CD4-positive, alpha-beta T cell treated with Interleukin-15 for 4 hours (primary cell): ENCODE results near the gene FOXS1.

Source experiments
- DNase-seq: peaks from one replicate; pipeline ENCODE4 v3.0.0-alpha.2; 2020; ENCODE audit warnings: low spot score

The FOXS1 gene

DNA sequence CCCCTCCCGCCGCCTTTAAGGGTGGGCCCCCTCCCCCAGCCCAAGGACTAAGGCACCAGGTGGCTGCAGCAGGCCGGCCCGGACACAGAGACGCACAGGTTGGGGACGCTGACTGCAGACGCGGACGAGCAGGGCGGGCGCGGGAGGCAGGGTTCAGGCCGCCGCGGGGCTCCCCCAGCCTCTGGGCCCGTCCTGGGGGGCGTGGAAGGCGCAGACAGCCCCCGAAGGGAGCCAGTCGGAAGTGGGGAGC is 15.7 kb upstream of the FOXS1 start:
- no peak for DNase-seq

DNA sequence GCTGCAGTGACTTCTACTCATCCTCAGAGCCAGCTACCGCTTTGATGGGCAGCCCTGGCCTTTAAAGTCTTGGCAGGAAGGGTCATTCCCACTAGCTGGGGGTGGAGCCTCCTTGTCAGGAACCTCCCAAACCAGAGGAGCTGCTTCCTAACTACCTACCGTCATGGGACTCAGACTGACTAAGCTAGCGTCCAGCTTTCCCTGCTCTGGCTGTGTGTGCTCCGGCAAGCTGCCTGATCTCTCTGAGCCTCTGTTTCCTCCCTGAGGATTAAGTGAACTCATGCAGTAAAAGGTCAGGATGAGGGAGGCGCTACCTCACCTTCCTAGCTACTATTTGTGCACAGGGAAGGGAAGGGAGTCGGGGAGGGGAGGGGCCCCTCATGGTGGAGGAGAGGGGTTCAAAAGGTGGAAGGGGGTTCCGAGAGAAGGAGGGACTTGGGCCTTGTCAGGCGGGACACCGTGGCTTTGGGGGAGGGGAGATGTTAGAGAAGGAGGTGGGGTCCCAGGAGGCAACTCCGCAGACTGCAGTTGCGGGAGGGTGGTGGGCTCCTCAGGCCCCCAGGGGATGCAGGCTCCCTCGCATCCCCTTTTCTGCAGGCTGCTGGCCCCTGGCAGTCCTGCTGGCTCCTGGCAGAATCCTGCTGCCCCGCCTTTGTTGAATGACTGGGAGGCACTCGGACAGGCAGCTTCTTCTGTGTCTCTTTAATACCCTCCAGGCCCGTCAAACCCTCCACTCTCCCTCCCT is 15.2 kb upstream of the FOXS1 start:
- no peak for DNase-seq

DNA sequence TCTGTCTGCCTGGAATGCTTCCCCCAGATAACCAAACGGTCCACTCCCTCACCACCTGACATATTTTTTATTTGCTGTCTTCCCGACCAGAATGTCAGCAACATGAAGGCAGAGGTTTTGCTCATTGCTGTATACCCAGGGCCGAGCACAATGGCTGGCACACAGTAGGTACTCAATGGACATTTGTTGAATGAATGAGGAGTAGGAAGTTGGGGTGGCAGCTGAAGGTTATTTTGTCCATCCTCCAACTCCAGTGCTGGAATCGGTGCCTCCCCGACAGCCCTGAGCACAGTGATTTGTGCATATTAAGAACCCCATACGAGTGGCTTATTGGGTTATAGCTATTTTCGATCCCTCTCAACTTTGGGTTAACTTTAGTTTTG is 14.6 kb upstream of the FOXS1 start:
- DNase-seq: no peak

DNA sequence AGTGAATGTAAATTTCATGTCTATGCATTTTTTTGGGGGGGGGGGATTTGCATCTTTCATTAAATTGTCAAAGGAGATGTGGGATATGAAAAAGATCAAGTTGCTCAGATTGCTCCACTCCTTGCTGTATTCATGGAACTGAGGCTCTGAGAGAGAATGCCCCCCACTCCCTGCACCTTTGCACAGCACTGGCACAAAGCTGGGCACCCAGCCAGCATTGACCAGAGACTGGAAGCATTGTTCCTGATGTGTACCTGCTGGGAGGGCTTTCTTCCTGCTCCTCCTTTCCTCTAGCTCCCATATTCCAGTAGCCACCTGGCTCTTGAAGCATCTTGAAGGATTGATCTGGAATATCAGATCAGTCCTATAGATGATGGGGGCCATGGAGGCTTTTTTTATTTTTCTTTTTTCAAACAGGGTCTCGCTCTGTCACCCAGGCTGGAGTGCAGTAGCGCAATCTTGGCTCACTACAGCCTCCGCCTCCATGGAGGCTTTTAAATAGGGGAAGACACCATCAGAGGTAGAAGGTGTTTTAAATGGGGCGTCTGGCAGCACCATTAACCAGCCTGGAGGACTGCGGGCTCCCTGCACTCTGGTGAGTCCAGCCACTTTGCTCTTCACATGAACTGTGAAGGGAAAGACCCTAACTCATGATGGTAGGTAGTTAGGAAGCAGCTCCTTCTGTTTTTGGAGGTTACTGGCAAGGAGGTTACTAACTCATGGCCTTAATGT is 14.0 kb upstream of the FOXS1 start:
- DNase-seq: no peak

DNA sequence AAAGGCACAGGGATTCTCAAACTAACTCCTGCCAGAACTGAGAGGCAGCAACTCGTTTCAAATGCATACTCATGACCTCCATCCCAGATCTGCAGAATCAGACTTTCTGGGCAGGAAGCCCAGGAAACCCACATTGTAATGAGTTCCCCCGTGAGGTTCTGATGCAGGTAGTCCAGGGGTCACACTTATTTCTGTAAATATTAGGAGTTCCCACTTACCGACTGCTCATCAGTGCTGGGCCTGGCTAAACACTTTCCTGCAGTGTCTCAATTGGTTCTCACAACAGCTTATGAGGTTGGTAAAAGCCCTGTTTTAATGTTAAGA is 13.3 kb upstream of the FOXS1 start:
- DNase-seq: no peak

DNA sequence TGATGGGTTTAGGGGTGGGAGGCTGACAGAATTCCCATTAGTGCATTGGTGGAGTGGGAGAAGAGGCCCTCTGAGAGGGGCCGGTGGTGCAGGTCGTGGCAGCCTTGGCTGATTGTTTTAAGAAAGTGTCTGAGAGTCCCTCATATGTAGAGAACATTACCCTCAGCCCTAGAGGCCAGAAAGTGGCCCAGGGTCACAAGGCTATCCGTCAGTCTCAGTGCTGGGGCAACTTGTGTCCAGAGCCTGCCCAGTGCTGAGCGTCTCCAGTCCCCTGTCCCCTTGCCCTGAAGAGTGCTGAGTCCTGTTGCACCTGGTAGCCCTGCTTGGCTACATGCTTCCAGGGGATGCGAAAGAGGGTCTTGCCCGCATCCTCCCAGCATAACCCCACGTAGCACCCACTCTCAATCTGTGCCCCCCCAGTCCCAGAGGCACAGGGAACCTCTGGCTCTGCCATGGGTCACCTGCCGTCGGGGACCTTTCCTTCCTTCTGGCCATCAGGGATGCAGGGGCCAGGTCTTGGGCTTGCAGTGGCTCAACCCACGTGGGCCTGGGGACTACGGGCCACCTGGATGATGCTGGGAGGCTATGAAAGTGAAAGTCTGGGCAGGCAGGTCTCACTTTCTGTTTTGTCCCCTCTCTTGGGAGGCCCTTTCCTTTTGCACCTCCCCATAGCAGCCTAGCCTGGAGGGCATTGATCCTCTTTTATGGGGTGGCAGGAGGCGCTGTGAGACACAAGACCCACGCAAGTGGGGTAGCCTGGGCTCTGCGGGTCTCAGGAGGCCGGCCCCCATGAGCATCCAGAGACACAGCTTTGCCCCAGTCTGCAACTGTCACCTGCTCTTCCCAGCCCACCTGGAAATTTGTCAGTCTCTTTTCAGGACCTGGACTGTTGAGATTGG is 12.7 kb upstream of the FOXS1 start:
- no peak for DNase-seq

DNA sequence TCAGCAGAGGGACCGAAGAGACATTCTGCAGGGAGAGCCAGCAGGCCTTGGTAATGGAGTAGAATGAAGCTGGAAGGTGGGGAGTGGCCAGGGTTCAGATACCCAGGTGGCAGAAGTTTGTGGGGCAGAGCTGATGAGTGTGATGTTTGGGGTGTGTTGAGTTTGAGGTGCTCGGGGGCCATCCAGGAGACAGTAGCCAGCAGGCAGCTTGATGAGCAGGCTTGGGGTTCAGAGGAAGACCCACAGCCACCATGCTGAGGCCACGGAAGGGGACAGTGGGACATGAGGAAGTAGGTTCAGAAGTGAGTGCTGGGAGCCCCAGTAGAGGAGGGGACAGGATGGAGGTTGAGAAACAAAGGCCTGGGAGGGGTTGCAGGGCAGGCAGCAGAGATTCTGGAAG is 11.1 kb upstream of the FOXS1 start:
- no peak for DNase-seq

DNA sequence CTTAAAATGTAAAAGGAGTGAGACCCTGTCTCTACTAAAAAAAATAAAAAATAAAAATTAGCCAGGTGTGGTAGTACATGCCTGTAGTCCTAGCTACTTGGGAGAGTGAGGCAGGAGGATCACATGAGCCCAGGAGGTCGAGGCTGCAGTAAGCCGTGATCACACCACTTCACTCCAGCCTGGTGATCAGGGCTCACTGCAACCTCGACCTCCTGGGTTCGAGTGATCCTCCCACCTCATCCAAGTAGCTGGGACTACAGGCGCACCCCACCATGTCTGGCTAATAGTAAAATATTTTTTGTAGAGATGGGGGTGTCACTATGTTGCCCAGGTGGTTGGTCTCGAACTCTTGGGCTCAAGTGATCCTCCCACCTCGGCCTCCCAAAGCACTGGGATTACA is 8.1 kb upstream of the FOXS1 start:
- no peak for DNase-seq

DNA sequence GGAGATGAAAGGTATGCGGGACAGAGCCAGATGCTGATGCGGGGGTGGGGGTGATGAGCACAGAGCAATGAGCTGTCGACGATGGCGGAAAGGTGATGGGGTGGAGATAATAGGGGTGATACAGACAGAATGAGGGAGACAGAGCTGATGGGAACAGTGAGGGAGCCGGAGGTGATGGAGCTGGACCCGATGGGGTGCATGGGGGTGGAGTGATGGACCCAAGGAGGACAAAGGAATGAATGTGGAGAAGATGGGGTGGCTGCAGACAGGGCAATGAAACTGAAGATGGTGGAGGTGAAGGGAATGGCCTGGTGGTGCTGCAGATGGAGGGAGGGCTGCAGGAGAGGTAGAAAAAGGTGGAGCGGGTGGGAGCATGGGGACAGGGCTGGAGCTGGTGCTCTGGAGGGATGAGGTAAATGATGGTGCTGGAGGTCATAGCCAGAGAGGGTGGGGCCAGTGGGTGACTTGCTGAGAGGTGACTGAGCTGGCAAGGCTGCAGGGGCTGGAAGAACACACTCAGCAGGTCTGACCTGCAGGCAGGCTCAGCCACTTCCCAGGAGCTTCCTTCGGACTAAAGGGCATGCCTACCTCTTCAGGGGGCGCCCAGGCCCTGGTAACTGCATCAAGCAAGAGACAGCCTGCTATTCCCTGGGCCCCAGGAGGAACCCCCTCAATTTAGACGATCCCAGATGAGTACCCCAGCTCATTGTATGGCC is 6.0 kb upstream of the FOXS1 start:
- DNase-seq: no peak

DNA sequence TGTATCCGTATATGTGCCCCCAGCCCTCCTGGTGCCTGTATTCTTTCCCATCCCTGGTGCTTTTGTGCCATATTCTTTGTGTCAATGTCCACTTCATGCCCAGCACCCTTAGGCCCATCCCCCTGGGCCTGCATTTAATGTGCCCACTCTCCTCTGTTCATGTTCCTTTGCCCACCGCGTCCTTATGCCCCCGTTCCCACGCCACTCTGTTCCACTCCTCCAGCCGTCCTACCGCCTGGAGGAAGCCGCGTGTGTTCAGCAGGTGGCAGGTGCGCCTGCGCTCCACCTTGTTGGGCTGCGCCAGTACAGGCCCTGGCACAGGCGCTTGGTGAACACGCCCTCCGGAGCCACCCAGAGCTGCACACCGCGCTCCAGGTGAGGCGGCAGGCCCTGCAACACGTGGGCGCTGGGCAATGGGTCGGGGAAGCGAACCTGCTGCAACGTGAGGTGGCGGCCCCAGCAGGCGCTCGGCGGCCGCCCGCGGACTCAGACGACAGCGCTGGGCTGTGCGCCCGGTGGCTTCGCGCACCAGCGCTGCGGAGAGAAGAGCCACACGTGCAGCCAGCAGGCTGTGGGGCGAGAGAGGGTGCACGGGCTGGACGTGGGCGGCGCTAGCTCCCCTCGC is 4.0 kb upstream of the FOXS1 start:
- no peak for DNase-seq

DNA sequence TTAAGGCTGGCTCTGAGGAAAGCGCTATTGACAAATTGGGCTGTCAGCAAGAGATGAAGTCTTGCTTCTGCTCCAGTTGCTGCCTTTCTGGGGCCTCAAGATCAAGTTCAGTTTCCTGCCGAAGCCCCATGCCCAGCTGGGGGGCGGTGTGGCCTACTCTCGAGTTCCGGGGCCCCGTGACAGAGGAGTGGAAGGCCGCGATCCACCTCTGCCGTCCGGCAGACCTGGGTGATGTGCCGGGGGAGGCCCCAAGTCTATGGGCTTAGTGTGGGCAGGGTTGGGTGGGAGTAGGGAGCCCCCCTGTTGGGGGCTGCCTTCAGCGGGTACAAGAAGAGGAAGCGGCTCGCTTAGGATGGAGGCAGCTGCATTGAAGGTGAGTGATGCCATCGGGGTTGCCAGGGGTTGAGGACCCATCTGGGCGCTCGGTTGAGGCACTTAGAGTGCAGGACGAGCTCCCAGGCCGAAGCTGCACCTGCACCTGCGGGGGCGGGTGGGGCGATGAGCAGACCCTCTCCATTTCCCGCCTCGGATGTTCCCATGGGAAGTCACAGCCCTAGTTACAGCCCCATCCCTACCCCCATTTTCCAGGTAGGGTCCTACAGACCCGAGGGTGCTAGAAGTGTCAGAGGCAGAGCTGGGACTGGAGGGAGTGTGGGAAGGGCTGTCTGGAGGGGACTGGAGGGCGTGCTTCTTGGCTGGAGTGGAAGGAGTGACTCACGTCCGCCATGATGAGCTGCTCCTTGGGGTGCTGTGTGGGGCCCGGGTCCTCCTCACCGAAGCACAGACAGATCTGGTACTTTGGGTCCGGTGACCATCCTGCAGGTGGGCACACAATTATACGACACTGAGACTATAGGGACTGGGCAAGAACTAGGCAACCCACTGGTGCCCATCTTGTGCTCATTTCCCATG is 2.9 kb upstream of the FOXS1 start:
- DNase-seq: no peak

DNA sequence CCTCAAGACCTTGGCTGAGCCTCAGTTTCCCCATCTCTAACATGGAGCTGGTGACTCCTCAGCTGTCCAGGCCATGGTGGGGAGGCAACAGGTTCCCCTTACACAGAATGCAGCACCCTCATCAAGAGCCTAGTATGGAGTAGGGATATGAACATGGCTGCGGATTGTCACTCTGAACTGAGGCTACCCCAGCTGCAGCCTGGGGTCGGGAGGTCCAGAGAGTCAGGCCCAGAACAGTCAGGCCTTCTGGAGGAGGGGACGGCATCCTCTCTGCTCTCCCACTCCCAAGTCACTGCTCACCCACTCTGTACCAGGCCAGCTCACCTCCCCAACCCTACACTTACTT is 1.4 kb upstream of the FOXS1 start:
- DNase-seq: no peak

DNA sequence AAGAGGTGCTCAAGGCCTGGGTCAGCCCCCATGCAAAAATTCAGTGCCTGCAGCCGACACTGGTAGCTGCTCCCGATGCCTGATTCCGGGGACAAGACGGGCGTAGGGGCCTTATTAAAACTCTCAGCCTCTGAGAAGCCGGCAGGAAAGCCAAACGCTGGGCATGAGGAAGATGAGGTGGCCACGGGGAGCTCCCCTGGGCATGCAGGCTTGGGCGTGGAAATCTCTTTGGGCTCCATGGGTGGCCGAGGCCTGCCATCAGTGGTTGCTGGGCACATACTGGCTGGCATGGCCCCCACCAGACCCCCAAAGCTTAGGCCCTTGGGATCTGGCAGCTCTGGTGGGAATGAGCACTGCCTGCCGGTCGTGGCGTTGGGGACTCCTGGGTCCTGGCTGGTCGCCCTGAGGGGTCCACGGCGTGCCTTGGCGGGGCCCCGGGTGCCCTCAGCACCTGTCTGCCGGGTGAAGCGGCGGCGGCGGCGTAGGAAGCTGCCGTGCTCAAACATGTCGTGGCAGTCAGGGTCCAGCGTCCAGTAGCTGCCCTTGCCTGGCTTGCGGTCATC is 586 bp downstream of the FOXS1 start:
- DNase-seq: no peak

DNA sequence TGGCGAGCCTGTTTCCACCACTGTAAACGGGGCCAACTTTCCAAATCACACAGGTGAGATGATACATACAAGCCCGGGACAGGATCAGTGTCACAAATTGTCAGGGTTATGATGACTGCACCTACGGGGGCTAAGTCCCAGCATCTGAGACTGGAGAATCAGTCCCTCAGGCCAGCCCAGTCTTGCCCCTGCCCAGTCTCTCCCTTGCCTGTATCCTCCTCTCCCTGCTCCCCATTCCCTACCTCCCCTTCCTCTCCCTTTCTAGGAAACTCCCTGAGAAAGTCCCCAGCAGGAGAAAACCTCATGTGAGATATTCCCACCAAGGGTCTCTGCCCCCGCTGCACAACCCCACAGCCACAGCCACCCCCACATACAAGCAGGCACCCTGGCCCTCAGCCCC is 1.5 kb downstream of the FOXS1 start:
- no peak for DNase-seq

DNA sequence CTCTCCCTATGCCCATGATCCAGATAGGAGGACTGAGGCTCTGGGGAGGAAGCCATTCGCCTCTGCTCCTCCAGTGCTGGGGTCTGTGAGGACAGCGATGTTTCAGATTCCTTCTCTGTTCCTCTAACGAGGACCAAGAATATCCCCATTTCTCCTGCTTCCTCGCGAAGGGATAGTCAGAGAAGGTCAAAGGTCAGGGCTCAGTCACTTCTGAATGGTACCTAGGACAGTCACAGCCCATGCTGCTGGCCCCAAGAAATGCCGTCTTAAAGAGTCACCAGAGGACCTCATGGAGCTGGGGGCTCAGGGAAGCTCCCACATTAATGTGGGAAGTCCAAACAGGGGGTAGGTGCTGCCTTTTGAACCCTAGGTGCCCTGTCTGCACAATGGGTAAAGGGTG is 2.1 kb downstream of the FOXS1 start:
- DNase-seq: no peak

DNA sequence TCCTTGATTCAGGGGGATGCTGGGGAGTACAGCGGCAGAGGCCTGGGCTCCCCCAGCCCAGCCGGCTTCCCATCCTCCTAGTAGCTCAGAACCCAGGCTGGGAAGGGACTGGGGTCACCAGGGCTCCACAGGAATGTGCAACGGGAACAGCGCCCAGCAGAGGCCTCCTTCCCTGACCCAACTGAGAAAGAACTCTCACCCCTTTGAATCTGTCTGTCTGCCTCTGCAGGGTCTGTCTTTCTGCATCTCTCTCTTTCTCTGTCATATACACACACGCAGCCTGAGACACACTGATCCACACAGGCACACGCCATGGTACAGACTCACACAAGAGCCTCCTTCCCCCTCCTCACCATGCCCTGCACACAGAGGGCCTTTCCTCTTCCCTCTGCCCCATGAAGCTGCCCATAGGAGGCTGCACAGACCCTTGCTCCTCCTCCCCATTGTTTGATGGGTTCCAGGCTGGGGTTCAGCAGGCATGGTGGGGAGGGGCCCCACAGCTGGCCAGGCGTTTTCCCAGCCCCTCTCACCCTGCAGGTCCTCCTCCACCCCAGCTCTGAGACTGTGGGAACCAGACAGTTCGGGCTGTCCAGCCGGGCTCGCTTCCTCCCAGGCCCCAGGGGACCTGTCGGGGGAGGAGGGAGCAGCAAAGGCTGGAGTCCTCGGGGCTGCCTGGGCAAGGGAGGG is 2.8 kb downstream of the FOXS1 start:
- no peak for DNase-seq

DNA sequence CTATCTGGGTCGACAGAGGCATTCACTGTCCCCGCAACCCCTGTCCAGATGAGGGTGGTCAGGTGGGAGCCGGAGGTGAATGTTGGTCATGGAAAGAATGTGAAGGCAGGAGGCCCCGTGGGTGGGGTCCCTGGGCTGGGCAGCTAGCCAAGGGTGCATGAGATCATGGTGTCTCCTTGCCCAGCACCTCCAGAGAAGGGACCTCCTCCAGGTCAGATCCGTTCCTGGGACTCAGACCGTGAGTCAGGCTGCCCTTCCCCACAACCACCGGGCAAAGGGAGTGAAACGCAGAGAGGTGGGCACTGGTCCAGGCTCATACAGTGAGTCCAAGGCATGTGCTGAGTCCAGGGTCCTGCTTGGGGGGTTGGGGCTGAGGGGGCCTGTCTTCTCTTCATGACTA is 3.5 kb downstream of the FOXS1 start:
- no peak for DNase-seq

DNA sequence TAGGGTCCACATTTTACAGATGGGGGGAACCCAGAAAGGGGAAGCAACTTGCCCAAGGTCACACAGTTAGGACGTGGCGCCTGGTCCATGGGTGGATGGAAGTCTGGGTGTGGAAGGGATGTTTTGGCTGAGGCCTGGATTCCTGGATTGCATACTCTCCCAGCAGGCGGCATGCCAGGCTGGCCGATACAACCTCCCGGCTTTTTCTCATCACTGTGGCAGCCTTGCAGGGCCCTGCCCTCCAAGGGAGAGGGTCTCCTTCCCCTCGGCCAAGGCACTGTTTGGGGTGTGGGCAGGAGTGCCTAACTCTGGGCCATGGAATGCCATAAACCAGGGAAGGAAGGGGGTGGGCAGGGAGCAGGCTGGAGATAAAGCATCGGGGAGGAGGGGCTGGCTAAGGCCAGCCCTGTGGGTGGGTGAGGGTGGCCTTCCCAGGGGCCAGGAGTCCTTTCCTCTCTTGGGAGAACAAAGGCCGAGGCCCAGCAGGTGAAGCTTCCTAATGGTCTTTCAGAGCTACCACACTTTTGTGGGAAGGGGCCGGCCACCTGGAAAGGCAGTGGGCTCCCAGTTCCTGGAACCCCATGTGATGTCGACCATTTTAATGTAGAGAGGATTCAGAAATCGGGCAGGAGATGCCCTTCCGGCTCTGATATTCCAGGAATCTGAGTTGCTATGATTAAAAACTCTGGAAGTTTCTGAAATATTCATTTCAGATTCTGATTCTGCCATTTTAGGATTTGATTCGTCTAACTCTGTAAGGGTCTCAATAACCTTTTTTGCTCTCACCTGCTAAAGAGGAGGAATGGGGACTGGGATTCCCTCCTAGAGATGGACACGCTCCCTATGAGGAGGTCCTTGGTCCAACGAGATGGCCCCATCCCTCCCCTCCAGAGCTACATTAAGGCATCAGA is 4.2 kb downstream of the FOXS1 start:
- DNase-seq: no peak

DNA sequence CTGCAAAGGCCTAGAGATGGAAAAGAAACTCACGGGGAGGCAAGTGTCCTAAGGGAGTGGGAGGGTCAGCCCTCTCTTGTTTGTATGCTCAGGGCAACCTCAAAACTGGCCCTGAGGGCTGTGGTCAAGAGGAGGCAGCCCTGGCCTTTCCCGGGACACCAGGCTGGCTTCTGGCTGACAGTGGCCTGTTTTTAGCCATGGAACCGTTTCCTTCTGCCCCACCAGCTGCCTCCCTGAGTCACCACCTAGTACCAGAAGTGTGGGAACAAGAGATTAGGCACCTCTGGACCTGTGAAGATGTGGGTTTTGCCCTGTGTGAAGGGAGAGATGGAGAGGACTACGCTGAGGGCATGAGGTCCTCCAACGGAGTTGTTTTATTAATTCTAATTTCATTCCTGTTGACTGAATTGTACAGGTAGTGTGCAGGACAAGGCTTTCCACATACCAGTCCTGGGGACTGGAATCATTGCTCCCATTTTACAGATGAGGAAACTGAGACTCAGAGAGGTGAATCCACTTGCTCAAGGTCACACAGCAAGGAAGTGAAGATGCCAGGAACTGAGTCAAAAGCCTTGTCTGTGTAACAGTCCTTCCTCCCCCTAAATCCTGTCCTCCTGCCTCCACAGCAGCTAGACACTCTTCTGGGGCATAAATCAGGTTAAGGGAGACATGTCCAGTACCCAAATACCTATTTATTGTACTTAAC is 5.5 kb downstream of the FOXS1 start:
- DNase-seq: no peak
